ENCODE measurements around the gene STKLD1. TPM values are rescaled to one million over a fixed set of nuclear protein-coding genes. Genes with fewer than 3 reads are reported as not detected.
A peak's percentile ranks its signal among the peaks of the same experiment; 100 is the strongest.

Gene STKLD1
- total RNA-seq, 1 donor: 0.72 TPM

- no peak overlapping the region for H3K4me2 ChIP-seq (ENCODE audit: insufficient read depth, low read length)
- peaks cover 54% of the 10 kb centered on the region for H3K36me3 ChIP-seq (ENCODE audit: insufficient read depth, low read length)
These were observed 15.5 kb upstream of the STKLD1 start for GRCh38 chr9:133360400-133361393.

GRCh38 chr9:133361507-133362092, 14.6 kb upstream of the STKLD1 start:
- no peak overlapping the region for H3K4me3 ChIP-seq (ENCODE audit: insufficient read depth, low read length)
- H4K20me1 ChIP-seq (ENCODE audit: insufficient read depth, low read length): peaks cover 67% of the 10 kb centered on the region
- no peak overlapping the region for H2AFZ ChIP-seq (ENCODE audit: low read length)
- H3K79me2 ChIP-seq (ENCODE audit: insufficient read depth, low read length): peaks cover 90% of the 10 kb centered on the region
- H3K9me3 ChIP-seq (ENCODE audit: low read depth, low read length): no peaks in the 10 kb centered on the region
- H3K4me1 ChIP-seq (ENCODE audit: insufficient read depth, low read length): peaks cover 9% of the 10 kb centered on the region
- TF ChIP-seq, protein P1, sequence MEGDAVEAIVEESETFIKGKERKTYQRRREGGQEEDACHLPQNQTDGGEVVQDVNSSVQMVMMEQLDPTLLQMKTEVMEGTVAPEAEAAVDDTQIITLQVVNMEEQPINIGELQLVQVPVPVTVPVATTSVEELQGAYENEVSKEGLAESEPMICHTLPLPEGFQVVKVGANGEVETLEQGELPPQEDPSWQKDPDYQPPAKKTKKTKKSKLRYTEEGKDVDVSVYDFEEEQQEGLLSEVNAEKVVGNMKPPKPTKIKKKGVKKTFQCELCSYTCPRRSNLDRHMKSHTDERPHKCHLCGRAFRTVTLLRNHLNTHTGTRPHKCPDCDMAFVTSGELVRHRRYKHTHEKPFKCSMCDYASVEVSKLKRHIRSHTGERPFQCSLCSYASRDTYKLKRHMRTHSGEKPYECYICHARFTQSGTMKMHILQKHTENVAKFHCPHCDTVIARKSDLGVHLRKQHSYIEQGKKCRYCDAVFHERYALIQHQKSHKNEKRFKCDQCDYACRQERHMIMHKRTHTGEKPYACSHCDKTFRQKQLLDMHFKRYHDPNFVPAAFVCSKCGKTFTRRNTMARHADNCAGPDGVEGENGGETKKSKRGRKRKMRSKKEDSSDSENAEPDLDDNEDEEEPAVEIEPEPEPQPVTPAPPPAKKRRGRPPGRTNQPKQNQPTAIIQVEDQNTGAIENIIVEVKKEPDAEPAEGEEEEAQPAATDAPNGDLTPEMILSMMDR (IDR thresholded peaks at IDR 0.05; ENCODE audit: extremely low read depth, low read depth, low read length): no peak
- H3K27ac ChIP-seq (ENCODE audit: low read depth, low read length): no peak overlapping the region
- peak; percentile 47 for DNase-seq (ENCODE audit: insufficient read length, low spot score, missing footprints)
- no peaks in the 10 kb centered on the region for H3K27me3 ChIP-seq (ENCODE audit: insufficient read depth, low read length)
- H3K4me2 ChIP-seq (ENCODE audit: insufficient read depth, low read length): no peak overlapping the region
- H3K36me3 ChIP-seq (ENCODE audit: insufficient read depth, low read length): peaks cover 63% of the 10 kb centered on the region

More at GRCh38 chr9:133360400-133361393, 15.5 kb upstream of the STKLD1 start:
- Histone ChIP-seq H3K27ac (ENCODE audit: low read depth, low read length) (no peak overlapping the region), H3K4me3 (ENCODE audit: insufficient read depth, low read length) (no peak overlapping the region), H3K27me3 (ENCODE audit: insufficient read depth, low read length) (no peaks in the 10 kb centered on the region), H3K4me1 (ENCODE audit: insufficient read depth, low read length) (peaks cover 10% of the 10 kb centered on the region), H2AFZ (ENCODE audit: low read length) (no peak overlapping the region), H4K20me1 (ENCODE audit: insufficient read depth, low read length) (peaks cover 59% of the 10 kb centered on the region), H3K79me2 (ENCODE audit: insufficient read depth, low read length) (peaks cover 85% of the 10 kb centered on the region), H3K9me3 (ENCODE audit: low read depth, low read length) (no peaks in the 10 kb centered on the region)
- TF ChIP-seq, protein P1 (IDR thresholded peaks at IDR 0.05; ENCODE audit: extremely low read depth, low read depth, low read length): no peak
- peak; percentile 45 for DNase-seq (ENCODE audit: insufficient read length, low spot score, missing footprints)

- H3K27ac ChIP-seq (ENCODE audit: low read depth, low read length): no peak overlapping the region
- H3K4me2 ChIP-seq (ENCODE audit: insufficient read depth, low read length): no peak overlapping the region
- TF ChIP-seq, protein P1 (IDR thresholded peaks at IDR 0.05; ENCODE audit: extremely low read depth, low read depth, low read length): no peak
- no peak overlapping the region for H3K4me3 ChIP-seq (ENCODE audit: insufficient read depth, low read length)
- H2AFZ ChIP-seq (ENCODE audit: low read length): no peak overlapping the region
- H3K4me1 ChIP-seq (ENCODE audit: insufficient read depth, low read length): peaks cover under 1% of the 10 kb centered on the region
- no peak for DNase-seq (ENCODE audit: insufficient read length, low spot score, missing footprints)
- H3K9me3 ChIP-seq (ENCODE audit: low read depth, low read length): no peaks in the 10 kb centered on the region
- peaks cover 73% of the 10 kb centered on the region for H4K20me1 ChIP-seq (ENCODE audit: insufficient read depth, low read length)
- H3K79me2 ChIP-seq (ENCODE audit: insufficient read depth, low read length): peaks cover 90% of the 10 kb centered on the region
- H3K27me3 ChIP-seq (ENCODE audit: insufficient read depth, low read length): no peaks in the 10 kb centered on the region
- H3K36me3 ChIP-seq (ENCODE audit: insufficient read depth, low read length): peaks cover 72% of the 10 kb centered on the region
These were observed 13.7 kb upstream of the STKLD1 start for GRCh38 chr9:133362359-133363044.
